ENCODE data around the gene LRRN3.
A peak's percentile ranks its signal among the peaks of the same experiment; 100 is the strongest.

LRRN3 gene

DNA sequence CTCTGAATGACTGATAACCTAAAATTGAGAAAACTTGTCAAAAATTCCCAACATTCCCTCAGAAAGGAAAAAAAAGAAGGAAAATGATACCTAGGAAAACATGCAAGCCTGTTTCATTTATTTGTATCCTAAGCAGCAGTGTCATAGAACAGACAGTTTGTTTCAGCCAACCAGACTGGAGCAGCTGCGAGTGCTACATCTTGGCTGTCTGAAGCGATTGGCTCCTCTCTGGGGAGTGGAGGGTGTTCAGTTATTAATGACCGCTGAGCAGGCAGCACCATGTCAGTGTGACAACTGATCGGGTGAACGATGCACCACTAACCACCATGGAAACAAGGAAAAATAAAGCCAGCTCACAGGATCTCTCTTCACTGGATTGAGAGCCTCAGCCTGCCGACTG is at the start of gene LRRN3:
TSS of gene LRRN3 (plus strand) at position 282 of the 400 bp plus-strand sequence. CDS start 31,646 bp downstream, outside the sequence.
- ATAC-seq (ENCODE audit: insufficient read depth, low read depth) (no peak), DNase-seq (no peak)
- no peaks in the 10 kb centered on the region for H3K79me2 ChIP-seq (ENCODE audit: insufficient read depth, low read length)
- no peak within 1 kb of the TSS for H2AFZ ChIP-seq (ENCODE audit: low read depth, low read length)
- H3K9me3 ChIP-seq (ENCODE audit: insufficient read depth, low read length, severe bottlenecking): no peaks in the 10 kb centered on the region
- no peak within 1 kb of the TSS for H3K9ac ChIP-seq (ENCODE audit: low read depth, low read length)
- no peaks in the 10 kb centered on the region for H3K36me3 ChIP-seq (ENCODE audit: insufficient read depth, low read length)
- no peak within 1 kb of the TSS for H3K4me3 ChIP-seq (ENCODE audit: low read depth in 1 of 2, low read length in 2 of 2)
- no peak within 1 kb of the TSS for H3K27ac ChIP-seq (ENCODE audit: low read length)
- no peak within 1 kb of the TSS for H3K4me2 ChIP-seq (ENCODE audit: insufficient read depth, low read length)
- H3K4me1 ChIP-seq (ENCODE audit: insufficient read depth, low read length): peaks cover 16% of the 10 kb centered on the region
- no peaks in the 10 kb centered on the region for H4K20me1 ChIP-seq (ENCODE audit: insufficient read depth, low read length)
- TF ChIP-seq, protein P1, sequence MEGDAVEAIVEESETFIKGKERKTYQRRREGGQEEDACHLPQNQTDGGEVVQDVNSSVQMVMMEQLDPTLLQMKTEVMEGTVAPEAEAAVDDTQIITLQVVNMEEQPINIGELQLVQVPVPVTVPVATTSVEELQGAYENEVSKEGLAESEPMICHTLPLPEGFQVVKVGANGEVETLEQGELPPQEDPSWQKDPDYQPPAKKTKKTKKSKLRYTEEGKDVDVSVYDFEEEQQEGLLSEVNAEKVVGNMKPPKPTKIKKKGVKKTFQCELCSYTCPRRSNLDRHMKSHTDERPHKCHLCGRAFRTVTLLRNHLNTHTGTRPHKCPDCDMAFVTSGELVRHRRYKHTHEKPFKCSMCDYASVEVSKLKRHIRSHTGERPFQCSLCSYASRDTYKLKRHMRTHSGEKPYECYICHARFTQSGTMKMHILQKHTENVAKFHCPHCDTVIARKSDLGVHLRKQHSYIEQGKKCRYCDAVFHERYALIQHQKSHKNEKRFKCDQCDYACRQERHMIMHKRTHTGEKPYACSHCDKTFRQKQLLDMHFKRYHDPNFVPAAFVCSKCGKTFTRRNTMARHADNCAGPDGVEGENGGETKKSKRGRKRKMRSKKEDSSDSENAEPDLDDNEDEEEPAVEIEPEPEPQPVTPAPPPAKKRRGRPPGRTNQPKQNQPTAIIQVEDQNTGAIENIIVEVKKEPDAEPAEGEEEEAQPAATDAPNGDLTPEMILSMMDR (IDR thresholded peaks at IDR 0.05; ENCODE audit: borderline replicate concordance, extremely low read depth, low read length, poor library complexity, severe bottlenecking): no peak
- TF ChIP-seq EZH2 (IDR thresholded peaks at IDR 0.05; ENCODE audit: borderline replicate concordance, low read depth, low read length, severe bottlenecking): no peak
- H3K27me3 ChIP-seq (ENCODE audit: insufficient read depth, low read length, poor library complexity): no peaks in the 10 kb centered on the region

DNA sequence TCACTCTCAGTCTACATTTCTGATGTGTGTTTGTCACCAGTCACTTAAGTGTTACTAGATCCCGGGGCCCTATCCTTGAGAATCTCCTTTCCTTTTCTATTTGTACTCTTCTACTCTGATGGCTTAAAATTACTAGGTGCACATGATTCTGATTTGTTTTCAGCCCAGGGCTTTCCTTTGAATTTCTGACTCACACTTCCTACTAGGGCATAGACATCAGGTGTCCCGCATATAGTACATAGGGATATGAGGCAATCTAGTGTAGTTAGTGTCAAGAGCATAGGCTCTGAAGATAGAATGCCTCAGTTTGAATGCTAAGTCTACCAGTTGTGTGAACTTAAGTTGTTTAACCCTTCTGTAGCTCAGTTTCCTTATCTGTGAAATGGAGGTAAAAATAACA is 49.4 kb upstream of the LRRN3 start:
- H3K79me2 ChIP-seq (ENCODE audit: insufficient read depth, low read length): no peaks in the 10 kb centered on the region
- ATAC-seq (ENCODE audit: insufficient read depth, low read depth): peak; percentile 58; the same call in 2 of the 3 replicates
- H3K9me3 ChIP-seq (ENCODE audit: insufficient read depth, low read length, severe bottlenecking): no peaks in the 10 kb centered on the region
- peaks cover 3% of the 10 kb centered on the region; the same call in 1 of the 2 replicates for H3K4me1 ChIP-seq (ENCODE audit: insufficient read depth, low read length)
- no peak overlapping the region for H2AFZ ChIP-seq (ENCODE audit: low read depth, low read length)
- no peak overlapping the region for H3K4me3 ChIP-seq (ENCODE audit: low read depth in 1 of 2, low read length in 2 of 2)
- H3K36me3 ChIP-seq (ENCODE audit: insufficient read depth, low read length): no peaks in the 10 kb centered on the region
- H3K27me3 ChIP-seq (ENCODE audit: insufficient read depth, low read length, poor library complexity): no peaks in the 10 kb centered on the region
- no peak for TF ChIP-seq EZH2 (IDR thresholded peaks at IDR 0.05; ENCODE audit: borderline replicate concordance, low read depth, low read length, severe bottlenecking)
- TF ChIP-seq, protein P1 (IDR thresholded peaks at IDR 0.05; ENCODE audit: borderline replicate concordance, extremely low read depth, low read length, poor library complexity, severe bottlenecking): no peak
- no peak overlapping the region for H3K9ac ChIP-seq (ENCODE audit: low read depth, low read length)
- DNase-seq: no peak
- H3K27ac ChIP-seq (ENCODE audit: low read length): no peak overlapping the region; the same call in 1 of the 2 replicates
- no peaks in the 10 kb centered on the region for H4K20me1 ChIP-seq (ENCODE audit: insufficient read depth, low read length)
- H3K4me2 ChIP-seq (ENCODE audit: insufficient read depth, low read length): no peak overlapping the region

DNA sequence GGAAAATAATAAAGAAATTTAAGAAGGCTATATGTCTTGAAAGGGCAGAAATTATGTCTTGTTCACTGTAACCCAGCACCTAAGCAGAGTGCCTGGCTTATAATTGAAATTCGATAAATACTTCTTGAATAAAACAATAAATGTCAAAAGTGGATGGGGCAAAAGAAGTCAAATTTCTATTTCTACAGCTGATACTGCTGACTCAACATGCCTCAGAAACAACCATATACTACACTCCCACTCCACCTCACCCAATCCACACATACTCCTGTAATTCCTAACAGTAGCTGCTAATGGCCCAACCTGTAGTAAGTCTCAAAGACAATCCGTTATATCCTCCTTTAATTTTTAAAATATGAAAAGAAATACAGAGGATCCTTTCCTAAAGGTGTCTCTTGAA is 48.1 kb upstream of the LRRN3 start:
- no peaks in the 10 kb centered on the region for H4K20me1 ChIP-seq (ENCODE audit: insufficient read depth, low read length)
- no peak overlapping the region for H3K9ac ChIP-seq (ENCODE audit: low read depth, low read length)
- TF ChIP-seq EZH2 (IDR thresholded peaks at IDR 0.05; ENCODE audit: borderline replicate concordance, low read depth, low read length, severe bottlenecking): no peak
- TF ChIP-seq, protein P1 (IDR thresholded peaks at IDR 0.05; ENCODE audit: borderline replicate concordance, extremely low read depth, low read length, poor library complexity, severe bottlenecking): no peak
- no peak overlapping the region for H2AFZ ChIP-seq (ENCODE audit: low read depth, low read length)
- no peak overlapping the region for H3K4me2 ChIP-seq (ENCODE audit: insufficient read depth, low read length)
- H3K79me2 ChIP-seq (ENCODE audit: insufficient read depth, low read length): no peaks in the 10 kb centered on the region
- no peaks in the 10 kb centered on the region for H3K36me3 ChIP-seq (ENCODE audit: insufficient read depth, low read length)
- ATAC-seq (ENCODE audit: insufficient read depth, low read depth) (no peak), DNase-seq (no peak)
- H3K9me3 ChIP-seq (ENCODE audit: insufficient read depth, low read length, severe bottlenecking): no peaks in the 10 kb centered on the region
- no peak overlapping the region for H3K27ac ChIP-seq (ENCODE audit: low read length)
- peaks cover 3% of the 10 kb centered on the region; the same call in 1 of the 2 replicates for H3K4me1 ChIP-seq (ENCODE audit: insufficient read depth, low read length)
- H3K4me3 ChIP-seq (ENCODE audit: low read depth in 1 of 2, low read length in 2 of 2): no peak overlapping the region
- no peaks in the 10 kb centered on the region for H3K27me3 ChIP-seq (ENCODE audit: insufficient read depth, low read length, poor library complexity)

DNA sequence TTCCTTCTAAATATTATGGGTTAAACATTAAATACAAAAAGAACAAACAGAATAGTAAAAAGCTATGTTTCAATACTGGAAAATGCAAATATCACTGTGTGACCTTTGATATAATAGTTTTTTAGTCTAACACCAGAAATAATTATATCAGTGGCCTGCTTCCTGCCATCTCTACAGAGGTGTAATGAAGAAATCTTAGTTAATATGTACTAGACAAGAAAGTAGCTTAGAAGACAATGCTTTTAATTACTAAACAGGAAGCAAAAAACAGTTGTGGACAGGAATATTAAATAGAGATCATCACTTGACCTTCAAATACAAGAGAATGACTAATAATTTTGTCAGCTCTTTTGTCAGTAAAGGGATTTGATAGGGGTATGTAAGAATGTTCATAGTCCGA is 47.4 kb upstream of the LRRN3 start:
- Histone ChIP-seq H2AFZ (ENCODE audit: low read depth, low read length) (no peak overlapping the region), H3K4me2 (ENCODE audit: insufficient read depth, low read length) (no peak overlapping the region), H4K20me1 (ENCODE audit: insufficient read depth, low read length) (no peaks in the 10 kb centered on the region), H3K27me3 (ENCODE audit: insufficient read depth, low read length, poor library complexity) (no peaks in the 10 kb centered on the region), H3K4me3 (ENCODE audit: low read depth in 1 of 2, low read length in 2 of 2) (no peak overlapping the region), H3K9me3 (ENCODE audit: insufficient read depth, low read length, severe bottlenecking) (no peaks in the 10 kb centered on the region), H3K9ac (ENCODE audit: low read depth, low read length) (no peak overlapping the region), H3K4me1 (ENCODE audit: insufficient read depth, low read length) (peaks cover 3% of the 10 kb centered on the region; the same call in 1 of the 2 replicates), H3K79me2 (ENCODE audit: insufficient read depth, low read length) (no peaks in the 10 kb centered on the region), H3K36me3 (ENCODE audit: insufficient read depth, low read length) (no peaks in the 10 kb centered on the region), H3K27ac (ENCODE audit: low read length) (no peak overlapping the region)
- DNase-seq (no peak), ATAC-seq (ENCODE audit: insufficient read depth, low read depth) (no peak)
- TF ChIP-seq EZH2 (IDR thresholded peaks at IDR 0.05; ENCODE audit: borderline replicate concordance, low read depth, low read length, severe bottlenecking): no peak
- TF ChIP-seq, protein P1 (IDR thresholded peaks at IDR 0.05; ENCODE audit: borderline replicate concordance, extremely low read depth, low read length, poor library complexity, severe bottlenecking): no peak
